Coronary artery (tissue), 2 donors: ENCODE data around the gene INF2.

Experiments used
- DNase-seq: peaks from one replicate; pipeline ENCODE4 v3.0.0-alpha.2; 2017; ENCODE audit warnings: low spot score
- H3K27ac ChIP-seq, 2 donors: fragments of 200-600 bp; sonication (generic); one replicate each; pipeline ENCODE4 v1.5.1; 2016 to 2019
- H3K4me3 ChIP-seq: fragments of 200-600 bp; sonication (generic); 2 replicates; pipeline ENCODE4 v1.5.1; 2016; ENCODE audit warnings: mild to moderate bottlenecking, moderate library complexity
- TF ChIP-seq, protein P1 (sequence below): fragments of 200-600 bp; sonication (generic); IDR thresholded peaks from one replicate; pipeline ENCODE4 v1.5.1; 2019; ENCODE audit warnings: antibody characterized with exemption

Gene INF2

DNA sequence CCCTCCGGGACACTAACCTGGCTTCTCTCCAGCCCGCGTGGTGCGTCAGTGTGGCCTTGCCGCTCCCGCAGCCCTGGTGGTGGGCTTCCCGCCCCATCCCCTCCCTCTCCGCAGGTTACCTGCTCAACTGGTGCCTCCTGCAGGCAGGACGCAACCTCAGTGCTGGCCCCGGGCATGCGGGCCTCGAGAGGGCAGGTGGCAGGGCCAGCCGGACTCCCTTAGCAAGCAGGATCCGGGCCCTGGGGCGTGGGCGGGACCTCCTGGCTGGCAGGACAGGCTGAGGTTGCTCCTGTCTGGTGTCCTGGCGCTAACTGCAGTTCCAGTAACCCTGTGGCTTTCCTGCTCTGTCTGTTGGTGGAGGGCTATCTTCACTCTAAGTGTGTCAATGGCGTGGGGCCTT lies 26.0 kb downstream of the INF2 start:
- TF ChIP-seq, protein P1, sequence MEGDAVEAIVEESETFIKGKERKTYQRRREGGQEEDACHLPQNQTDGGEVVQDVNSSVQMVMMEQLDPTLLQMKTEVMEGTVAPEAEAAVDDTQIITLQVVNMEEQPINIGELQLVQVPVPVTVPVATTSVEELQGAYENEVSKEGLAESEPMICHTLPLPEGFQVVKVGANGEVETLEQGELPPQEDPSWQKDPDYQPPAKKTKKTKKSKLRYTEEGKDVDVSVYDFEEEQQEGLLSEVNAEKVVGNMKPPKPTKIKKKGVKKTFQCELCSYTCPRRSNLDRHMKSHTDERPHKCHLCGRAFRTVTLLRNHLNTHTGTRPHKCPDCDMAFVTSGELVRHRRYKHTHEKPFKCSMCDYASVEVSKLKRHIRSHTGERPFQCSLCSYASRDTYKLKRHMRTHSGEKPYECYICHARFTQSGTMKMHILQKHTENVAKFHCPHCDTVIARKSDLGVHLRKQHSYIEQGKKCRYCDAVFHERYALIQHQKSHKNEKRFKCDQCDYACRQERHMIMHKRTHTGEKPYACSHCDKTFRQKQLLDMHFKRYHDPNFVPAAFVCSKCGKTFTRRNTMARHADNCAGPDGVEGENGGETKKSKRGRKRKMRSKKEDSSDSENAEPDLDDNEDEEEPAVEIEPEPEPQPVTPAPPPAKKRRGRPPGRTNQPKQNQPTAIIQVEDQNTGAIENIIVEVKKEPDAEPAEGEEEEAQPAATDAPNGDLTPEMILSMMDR = no peak
- H3K27ac ChIP-seq = no peak overlapping the region
- H3K4me3 ChIP-seq = no peak overlapping the region
- no peak for DNase-seq

DNA sequence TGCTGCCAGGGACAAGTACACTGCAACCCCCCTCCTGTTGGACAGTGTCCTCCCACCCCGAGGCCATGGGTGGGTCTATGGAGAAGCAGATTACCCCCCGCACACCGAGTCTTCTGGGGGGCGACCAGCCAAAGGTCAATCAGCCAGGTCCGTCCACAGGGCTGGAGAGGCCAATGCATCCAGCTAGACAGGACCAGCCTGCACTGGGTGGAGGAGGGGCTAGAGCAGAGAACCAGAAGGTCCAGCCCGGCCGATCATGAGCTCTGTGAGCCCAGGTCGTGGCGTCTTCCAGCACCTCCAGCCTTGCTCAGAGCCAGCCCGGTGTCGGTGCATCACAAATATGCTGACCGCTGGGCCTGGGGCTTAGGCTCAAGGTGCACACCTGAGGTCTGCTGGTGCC lies 26.5 kb downstream of the INF2 start:
- DNase-seq = no peak
- TF ChIP-seq, protein P1 = no peak
- Histone ChIP-seq H3K27ac (no peak overlapping the region), H3K4me3 (no peak overlapping the region)

DNA sequence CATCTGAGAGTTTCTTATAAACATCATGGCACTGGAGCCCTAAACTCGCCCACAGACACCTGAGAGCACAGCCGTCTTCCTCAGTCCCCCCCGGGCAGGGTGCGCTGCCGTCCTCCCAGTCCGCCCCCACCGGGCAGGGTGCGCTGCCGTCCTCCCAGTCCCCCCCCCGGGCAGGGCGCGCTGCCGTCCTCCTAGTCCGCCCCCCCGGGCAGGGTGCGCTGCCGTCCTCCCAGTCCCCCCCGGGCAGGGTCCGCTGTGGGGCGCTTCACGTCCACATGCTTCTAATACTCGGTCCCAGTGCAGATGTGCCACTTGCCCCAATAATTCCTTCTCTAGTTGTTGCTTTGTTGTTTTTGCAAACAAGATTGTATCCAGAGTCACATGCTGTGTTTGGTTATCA lies 27.7 kb downstream of the INF2 start:
- TF ChIP-seq, protein P1 = no peak
- H3K27ac ChIP-seq = peak overlapping the region in 1 of 2 donors; percentile 10
- DNase-seq = no peak
- no peak overlapping the region for H3K4me3 ChIP-seq

DNA sequence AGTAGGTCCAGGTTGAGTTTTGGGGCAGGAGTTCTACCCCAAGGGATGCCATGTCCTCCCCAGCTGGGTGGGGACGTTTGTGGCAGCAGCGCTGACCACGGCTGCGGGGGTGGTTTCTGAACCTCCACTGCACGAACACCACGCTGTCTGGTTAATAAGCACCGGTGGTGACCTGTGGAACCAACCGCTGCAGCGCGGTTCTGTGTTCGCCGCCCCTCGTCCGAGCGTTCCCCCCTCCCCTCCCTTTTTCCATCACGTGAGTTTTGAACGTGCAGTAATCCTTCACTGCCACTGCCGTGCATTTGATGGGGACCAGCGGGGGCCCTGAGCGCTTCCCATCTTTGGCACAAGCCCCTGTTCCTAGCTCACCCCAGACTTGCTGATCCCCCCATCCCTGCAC lies 28.2 kb downstream of the INF2 start:
- no peak overlapping the region for H3K4me3 ChIP-seq
- peak overlapping the region in 1 of 2 donors; percentile 10 for H3K27ac ChIP-seq
- no peak for DNase-seq
- TF ChIP-seq, protein P1 = no peak

DNA sequence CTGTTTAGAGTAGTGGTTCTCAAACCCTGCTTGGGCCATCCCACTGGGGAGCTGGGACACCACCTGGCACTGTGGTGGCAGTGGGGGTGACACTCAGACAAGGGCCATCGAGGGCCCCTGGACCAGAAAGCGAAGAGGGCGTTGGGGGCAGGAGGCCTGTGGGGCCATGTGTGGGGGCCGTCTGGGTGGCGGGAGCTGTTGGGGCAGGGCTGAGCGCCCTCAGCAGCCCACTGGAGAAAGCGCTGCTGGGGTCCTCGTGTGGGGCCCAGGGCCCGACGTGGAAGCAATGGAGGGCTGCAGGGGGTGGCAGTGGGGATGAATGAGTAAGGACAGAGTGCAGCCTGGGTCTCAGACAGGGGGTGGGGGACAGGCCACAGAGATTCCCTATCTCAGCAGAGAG lies 28.7 kb downstream of the INF2 start:
- no peak for DNase-seq
- peak overlapping the region in 1 of 2 donors; percentile 10 for H3K27ac ChIP-seq
- H3K4me3 ChIP-seq = no peak overlapping the region
- TF ChIP-seq, protein P1 = no peak

DNA sequence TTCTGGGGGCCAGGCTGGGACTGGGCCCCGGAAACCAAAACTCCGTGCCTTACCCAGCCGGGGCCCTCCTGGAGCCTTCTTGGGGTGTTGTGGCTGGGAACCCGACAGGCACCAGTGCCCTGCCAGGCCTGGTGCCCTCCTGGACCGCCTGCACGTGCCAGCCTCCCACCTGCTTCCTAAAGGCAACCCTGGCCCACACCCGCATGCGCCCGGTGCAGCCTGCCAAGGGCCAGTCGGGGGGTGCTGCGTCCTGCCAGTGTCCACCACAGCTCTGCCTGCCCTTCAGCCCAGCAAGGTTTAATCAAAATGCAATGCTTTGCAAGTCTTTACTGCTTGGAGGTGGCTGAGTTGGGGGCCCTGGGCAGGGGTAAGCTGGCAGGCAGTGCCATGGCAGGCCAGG lies 29.5 kb downstream of the INF2 start:
- Histone ChIP-seq H3K4me3 (no peak overlapping the region), H3K27ac (no peak overlapping the region)
- no peak for DNase-seq
- TF ChIP-seq, protein P1 = no peak

DNA sequence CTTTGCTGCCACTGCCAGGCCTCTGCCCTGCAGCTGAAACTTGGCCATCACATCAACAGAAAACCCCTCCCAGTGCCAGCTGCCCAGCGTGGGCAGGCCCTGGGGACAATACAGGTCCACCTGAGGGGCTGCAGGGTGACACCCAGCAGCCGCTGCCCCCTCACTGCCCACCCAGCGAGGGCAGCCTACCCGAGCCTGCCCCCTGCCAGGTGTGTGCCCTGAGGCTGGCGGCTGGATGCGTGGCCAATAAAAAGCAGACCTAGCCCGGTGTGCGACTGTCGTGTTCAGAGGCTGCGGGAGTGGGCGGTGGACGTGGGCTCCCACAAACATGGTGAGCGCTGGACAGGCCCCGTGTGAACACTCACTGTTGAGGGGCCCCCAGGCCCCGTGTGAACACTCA lies 29.9 kb downstream of the INF2 start:
- no peak overlapping the region for H3K27ac ChIP-seq
- H3K4me3 ChIP-seq = no peak overlapping the region
- no peak for DNase-seq
- TF ChIP-seq, protein P1 = no peak
